K562 (cell line): ENCODE measurements around the gene ROBO2. TPM values are rescaled to one million over a fixed set of nuclear protein-coding genes. Genes with fewer than 3 reads are reported as not detected.

Source experiments
- ATAC-seq: fragments of 200-7000 bp; cut with Tn5 transposase; 3 replicates; pipeline ENCODE4 v1.9.1; 2020; ENCODE audit warnings: moderate library complexity
- BruUV-seq: library from RNA; stranded (reverse); fragments of 400-500 nt; replicated peaks from 2 replicates; lab custom pipeline; 2021; lab: Mats Ljungman, UMichigan
- CTCF ChIA-PET: fragments of 300-600 bp; formaldehyde crosslinking; extraction: SDS; loops from one replicate; lab custom pipeline; 2021; ENCODE audit warnings: low intra/inter-chr PET ratio; lab: Yijun Ruan, JAX
- POLR2A ChIA-PET: fragments of 300-600, 350-650 bp; sonication (Branson Sonifier 250); formaldehyde crosslinking; extraction: SDS; loops from one replicate; lab custom pipeline; 2021; ENCODE audit warnings: antibody characterized with exemption, inconsistent platforms; lab: Yijun Ruan, JAX
- DNase-seq, 4 experiments: peaks; one replicate each; pipeline versions ENCODE4 v3.0.0 to v3.0.0-alpha.2; 2011 to 2018; ENCODE audit warnings: low spot score in 3 of 4, mixed read lengths in 3 of 4; ENCODE audit errors: extremely low read depth in 1 of 4
- FAIRE-seq: peaks from 2 replicates; lab custom pipeline; 2011; peaks lifted over from hg19 to GRCh38; lab: Jason Lieb, UNC
- H2AFZ ChIP-seq: 2 replicates; pipeline ENCODE4 v1.6.0; 2011; ENCODE audit warnings: low read depth, low read length, control low read depth, inconsistent platforms
- H3K27ac ChIP-seq: fragments of 200-600 bp; 3 replicates; pipeline ENCODE4 v1.8.0; 2011; ENCODE audit warnings: low read depth, mild to moderate bottlenecking, control low read depth, inconsistent platforms, low read length, moderate library complexity, mixed read lengths; ENCODE audit errors: extremely low read depth
- H3K27me3 ChIP-seq, 2 experiments: fragments of 300-600 bp in 1 of 2; 2 replicates in 1 of 2; 3 replicates in 1 of 2; pipeline versions ENCODE4 v1.6.0 to v1.8.0; 2011; ENCODE audit warnings: inconsistent platforms in 2 of 2, low read length in 2 of 2, mild to moderate bottlenecking in 1 of 2, mixed read lengths in 1 of 2, moderate library complexity in 1 of 2; ENCODE audit not compliant: control insufficient read depth in 2 of 2, insufficient read depth in 2 of 2
- H3K36me3 ChIP-seq: fragments of 300-600 bp; 3 replicates; pipeline ENCODE4 v1.8.0; 2011; ENCODE audit warnings: mild to moderate bottlenecking, low read length, inconsistent platforms; ENCODE audit not compliant: control insufficient read depth, insufficient read depth
- H3K4me1 ChIP-seq, 2 experiments: fragments of 200-600 bp in 1 of 2; replicated peaks in 1 of 2; 2 replicates in 1 of 2; 3 replicates in 1 of 2; pipeline versions ENCODE4 v1.5.1 to v1.8.0; 2011; ENCODE audit warnings: inconsistent platforms in 2 of 2, low read length in 2 of 2, mild to moderate bottlenecking in 1 of 2, mixed read lengths in 1 of 2, moderate library complexity in 1 of 2; ENCODE audit not compliant: control insufficient read depth in 2 of 2, insufficient read depth in 2 of 2
- H3K4me2 ChIP-seq: 2 replicates; pipeline ENCODE4 v1.6.1; 2011; ENCODE audit warnings: low read length, control low read depth, inconsistent platforms, mixed read lengths; ENCODE audit not compliant: insufficient read depth
- H3K4me3 ChIP-seq: fragments of 200-600 bp; sonication (generic), shearing (Covaris generic); 2 replicates; pipeline ENCODE4 v1.5.1; 2016; ENCODE audit warnings: control low read depth, inconsistent platforms
- H3K79me2 ChIP-seq: fragments of 200-600 bp; 3 replicates; pipeline ENCODE4 v1.8.0; 2011; ENCODE audit warnings: low read length, inconsistent platforms; ENCODE audit not compliant: control insufficient read depth, insufficient read depth
- H3K9ac ChIP-seq, 2 experiments: 2 replicates each; pipeline versions ENCODE4 v1.6.0 to v1.6.1; 2011; ENCODE audit warnings: low read depth in 2 of 2, low read length in 2 of 2, control low read depth in 1 of 2, inconsistent platforms in 1 of 2, mild to moderate bottlenecking in 1 of 2, mixed read lengths in 1 of 2; ENCODE audit not compliant: insufficient read depth in 1 of 2
- H3K9me1 ChIP-seq: one replicate; pipeline ENCODE4 v1.6.0; 2011; ENCODE audit warnings: inconsistent platforms, mild to moderate bottlenecking, low read length, moderate library complexity; ENCODE audit not compliant: control insufficient read depth, insufficient read depth
- H3K9me3 ChIP-seq: replicated peaks from 2 replicates; pipeline ENCODE4 v1.5.1; 2011; ENCODE audit warnings: low read depth, low read length, inconsistent platforms; ENCODE audit not compliant: control insufficient read depth, insufficient read depth
- H4K20me1 ChIP-seq: replicated peaks from 2 replicates; pipeline ENCODE4 v1.6.1; 2011; ENCODE audit warnings: low read length, inconsistent platforms, mixed read lengths; ENCODE audit not compliant: control insufficient read depth, insufficient read depth
- CBX1 ChIP-seq: sonication (generic); IDR thresholded peaks from 2 replicates; pipeline ENCODE4 v1.6.1; 2016; ENCODE audit warnings: antibody characterized with exemption, low read depth, mild to moderate bottlenecking
- COPS2 ChIP-seq: fragments of 450-650 bp; conservative IDR thresholded peaks from 2 replicates; pipeline ENCODE4 v1.6.1; 2016; ENCODE audit warnings: mild to moderate bottlenecking, moderate library complexity
- DACH1 ChIP-seq: fragments of 450-650 bp; IDR thresholded peaks from 2 replicates; pipeline ENCODE4 v1.6.1; 2018; ENCODE audit not compliant: partially characterized antibody
- ETV5 ChIP-seq: sonication (generic); formaldehyde crosslinking; IDR thresholded peaks from 2 replicates; pipeline ENCODE4 v1.4.0; 2020; ENCODE audit warnings: low read depth, mild to moderate bottlenecking, missing genetic modification reagents
- FOXA1 ChIP-seq: fragments of 450-650 bp; IDR thresholded peaks from 2 replicates; pipeline ENCODE4 v1.6.1; 2016; ENCODE audit warnings: mild to moderate bottlenecking, borderline replicate concordance
- HCFC1 ChIP-seq: IDR thresholded peaks from 2 replicates; pipeline ENCODE4 v1.6.1; 2012; ENCODE audit warnings: low read depth, low read length, improper control_type of control experiment
- HNRNPUL1 ChIP-seq: fragments of 200-400 bp; formaldehyde crosslinking; IDR thresholded peaks from 2 replicates; pipeline ENCODE4 v1.6.1; 2017; ENCODE audit warnings: low read length
- KLF10 ChIP-seq: fragments of 250-450 bp; sonication (Bioruptor Pico); IDR thresholded peaks from 2 replicates; pipeline ENCODE4 v1.6.1; 2021; ENCODE audit warnings: matching md5 sums
- KLF16 ChIP-seq: IDR thresholded peaks from 2 replicates; pipeline ENCODE4 v1.6.1; 2016; ENCODE audit warnings: antibody characterized with exemption
- NBN ChIP-seq: fragments of 450-650 bp; IDR thresholded peaks from 2 replicates; pipeline ENCODE4 v1.6.1; 2016; ENCODE audit warnings: low read depth, mild to moderate bottlenecking
- NFE2 ChIP-seq: IDR thresholded peaks from 2 replicates; pipeline ENCODE4 v1.6.1; 2014; ENCODE audit warnings: antibody characterized with exemption, low read depth
- NFIC ChIP-seq: fragments of 450-650 bp; IDR thresholded peaks from 2 replicates; pipeline ENCODE4 v1.6.1; 2017; ENCODE audit warnings: mild to moderate bottlenecking, inconsistent platforms
- PHTF2 ChIP-seq: fragments of 250-450 bp; sonication (Bioruptor Pico); IDR thresholded peaks from 2 replicates; pipeline ENCODE4 v1.5.0; 2021; ENCODE audit warnings: mild to moderate bottlenecking
- PKNOX1 ChIP-seq: fragments of 450-650 bp; IDR thresholded peaks from 2 replicates; pipeline ENCODE4 v1.6.1; 2016
- RBBP5 ChIP-seq: fragments of 200-600 bp; sonication (generic); IDR thresholded peaks from 2 replicates; pipeline ENCODE4 v1.6.1; 2012; ENCODE audit warnings: borderline replicate concordance, mild to moderate bottlenecking, low read length, control low read depth, inconsistent platforms; ENCODE audit not compliant: insufficient read depth, poor library complexity, severe bottlenecking
- SRF ChIP-seq, 2 experiments: fragments of 250-450, 450-650 bp in 1 of 2; sonication (Bioruptor Pico) in 1 of 2; sonication (generic) in 1 of 2; formaldehyde crosslinking; IDR thresholded peaks; 2 replicates each; pipeline versions ENCODE4 v1.5.0 to v1.5.1; 2020 to 2022; ENCODE audit warnings: mild to moderate bottlenecking in 1 of 2, missing genetic modification reagents in 1 of 2
- ZKSCAN1 ChIP-seq: fragments of 150-350 bp; IDR thresholded peaks from 2 replicates; pipeline ENCODE4 v1.6.1; 2016; ENCODE audit warnings: low read depth, low read length
- ZNF75A ChIP-seq: fragments of 450-650 bp; formaldehyde crosslinking; IDR thresholded peaks from 2 replicates; pipeline ENCODE4 v1.4.0; 2020; ENCODE audit warnings: mild to moderate bottlenecking
- WGBS: fragments of 100-300 bp; shearing (Covaris generic); methylation state at CpG from one replicate; pipeline ENCODE4 v1.1.6; 2016; ENCODE audit warnings: low coverage, mixed read lengths; ENCODE audit not compliant: insufficient coverage; ENCODE audit errors: missing lambda C conversion rate; 5-methylcytosine and 5-hydroxymethylcytosine counted together
- in situ Hi-C: fragments of 300-500 bp; cut with MboI; formaldehyde crosslinking; loops from 4 replicates; pipeline ENCODE4 v1.15.0; 2018; ENCODE audit warnings: inconsistent platforms, mixed read lengths
- intact Hi-C: fragments of 100-400 bp; cut with micrococcal nuclease; formaldehyde crosslinking; loops from 2 replicates; pipeline ENCODE4 v1.14.2; 2022
- polyA plus RNA-seq, 8 experiments: library from polyadenylated mRNA; depleted of rRNA in 4 of 8; stranded (reverse) in 5 of 8; unstranded in 3 of 8; fragments of >200 nt; fragmentation: Nextera tagmentation in 2 of 8; fragmentation: Illumina TruSeq in 1 of 8; extraction: Ambion mirVana in 2 of 8; extraction: Trizol in 1 of 8; gene quantifications; 2 replicates each; pipeline versions ENCODE4 v1.2.1 to v1.2.3, GENCODE V29; 2011 to 2014; ENCODE audit warnings: inconsistent platforms in 1 of 8, missing spikeins in 1 of 8
- total RNA-seq, 7 experiments: library from RNA; depleted of rRNA in 6 of 7; stranded (reverse); fragments of >200 nt in 6 of 7; fragmentation: Illumina TruSeq in 2 of 7; extraction: Trizol in 2 of 7; gene quantifications; 2 replicates each; pipeline versions ENCODE4 v1.2.1 to v1.2.3, GENCODE V29; 2011 to 2021; ENCODE audit warnings: low replicate concordance in 1 of 7

ROBO2 gene
- total and polyA plus RNA-seq, 9 of the 15 experiments (the other 6 are each of a cell fraction or from before 2014, with no cell fraction given): 0.84 to 3.0 (median 1.7) TPM

GRCh38 chr3:77466562-77467115 is 426.7 kb downstream of the ROBO2 start:
- ChIA-PET CTCF (no interaction called here), POLR2A (no interaction called here)
- Histone ChIP-seq H3K4me2 (no peak overlapping the region), H3K4me3 (no peak overlapping the region), H3K9me1 (no peaks in the 10 kb centered on the region), H3K27ac (no peak overlapping the region), H2AFZ (no peak overlapping the region), H3K9ac (no peak overlapping the region), H3K36me3 (no peaks in the 10 kb centered on the region), H4K20me1 (no peaks in the 10 kb centered on the region), H3K27me3 (no peaks in the 10 kb centered on the region), H3K4me1 (no peaks in the 10 kb centered on the region), H3K9me3 (no peaks in the 10 kb centered on the region), H3K79me2 (no peaks in the 10 kb centered on the region)
- BruUV-seq: no TSS peak
- no peak for DNase-seq
- FAIRE-seq: no peak
- no peak for ATAC-seq
- in situ Hi-C loops (no loop called here), intact Hi-C loops (no loop called here)
- TF ChIP-seq HCFC1 (no peak), KLF10 (CRISPR knock-in tag) (no peak), ETV5 (CRISPR knock-in tag) (no peak), HNRNPUL1 (no peak), KLF16 (no peak), CBX1 (no peak), NFIC (no peak), COPS2 (no peak), NBN (no peak), SRF (CRISPR knock-in tag; IDR thresholded peaks at IDR 0.05) (no peak), FOXA1 (no peak), RBBP5 (no peak), DACH1 (no peak), NFE2 (no peak), ZNF75A (CRISPR knock-in tag) (no peak), PKNOX1 (no peak), ZKSCAN1 (no peak), PHTF2 (CRISPR knock-in tag) (no peak)
- WGBS: 2% methylated on average over 5 of the region's 5 CpGs
